ENCODE data around the gene CCDC60. TPM values are rescaled to one million over a fixed set of nuclear protein-coding genes. Genes with fewer than 3 reads are reported as not detected.

Gene CCDC60
- total and polyA plus RNA-seq, 2 of the 13 experiments (the other 11 are each of a cell fraction or from before 2014, with no cell fraction given), result not detected

GRCh38 chr12:119409043-119409442, 74.5 kb downstream of the CCDC60 start:
- DNase-seq (ENCODE audit: low spot score) (no peak), ATAC-seq (no peak), FAIRE-seq (no peak)
- H3K9me3 ChIP-seq (ENCODE audit: low read length), result no peaks in the 10 kb centered on the region
- no peaks in the 10 kb centered on the region for H4K20me1 ChIP-seq (ENCODE audit: insufficient read depth, low read length)
- no peaks in the 10 kb centered on the region for H3K79me2 ChIP-seq (ENCODE audit: insufficient read depth, low read length)
- 40% methylated on average over 4 of the region's 4 CpGs for WGBS (ENCODE audit: low lambda C conversion rate)
- H3K27ac ChIP-seq (ENCODE audit: extremely low read length, insufficient read depth, low read length), result no peak overlapping the region
- H3K4me2 ChIP-seq (ENCODE audit: low read depth, low read length), result no peak overlapping the region
- H3K4me3 ChIP-seq (replicated peaks in 1 of 3; ENCODE audit: insufficient read depth in 1 of 3, low read depth in 2 of 3, low read length in 3 of 3), result no peak overlapping the region
- intact Hi-C loops (cut with micrococcal nuclease; ENCODE audit: unreplicated experiment) (no loop called here), in situ Hi-C loops (cut with HindIII; ENCODE audit: extremely low pct_ligation_motif_present, low pct_unique_long_range_greater_than_20kb) (loop anchor here (10.0 to 25.0 kb wide), 2 partner anchors 294 to 397 kb away; no protein-coding TSS in a partner anchor)
- no peak overlapping the region for H2AFZ ChIP-seq (ENCODE audit: low read length)
- no peaks in the 10 kb centered on the region; a peak in 1 of 5 replicates for H3K27me3 ChIP-seq (ENCODE audit: control insufficient read depth in 1 of 2, insufficient read depth in 2 of 2, low read length in 2 of 2)
- no TSS peak for BruUV-seq (replicated peaks)
- H3K4me1 ChIP-seq (ENCODE audit: insufficient read depth, low read length), result no peaks in the 10 kb centered on the region
- POLR2A ChIA-PET, result no interaction called here
- CTCF ChIA-PET (ENCODE audit: low intra/inter-chr PET ratio, low total read pairs), result no interaction called here
- H3K36me3 ChIP-seq (replicated peaks in 1 of 2; ENCODE audit: control insufficient read depth in 1 of 2, insufficient read depth in 2 of 2, low read length in 2 of 2), result no peaks in the 10 kb centered on the region
- no peak for TF ChIP-seq ZNF674 (CRISPR knock-in tag; IDR thresholded peaks at IDR 0.05; ENCODE audit: low read depth)
- no peak for TF ChIP-seq USF2 (IDR thresholded peaks at IDR 0.05; ENCODE audit: low read depth, low read length)
- no peak for TF ChIP-seq USF2 (CRISPR knock-in tag; IDR thresholded peaks at IDR 0.05; ENCODE audit: borderline replicate concordance)
- TF ChIP-seq SUZ12 (IDR thresholded peaks at IDR 0.05; ENCODE audit: low read depth, low read length), result no peak
- no peak for TF ChIP-seq ZNF510 (CRISPR knock-in tag; IDR thresholded peaks at IDR 0.05; ENCODE audit: low read depth)
- TF ChIP-seq KAT8 (CRISPR knock-in tag; IDR thresholded peaks at IDR 0.05), result no peak
- no peak overlapping the region for H3K9ac ChIP-seq (ENCODE audit: insufficient read depth, low read depth, low read length)

GRCh38 chr12:119410396-119410795, 75.9 kb downstream of the CCDC60 start:
- no TSS peak for BruUV-seq (replicated peaks)
- ATAC-seq (no peak), FAIRE-seq (no peak), DNase-seq (ENCODE audit: low spot score) (no peak)
- ChIA-PET POLR2A (no interaction called here), CTCF (ENCODE audit: low intra/inter-chr PET ratio, low total read pairs) (no interaction called here)
- Histone ChIP-seq H3K9me3 (ENCODE audit: low read length) (no peaks in the 10 kb centered on the region), H3K36me3 (replicated peaks in 1 of 2; ENCODE audit: control insufficient read depth in 1 of 2, insufficient read depth in 2 of 2, low read length in 2 of 2) (no peaks in the 10 kb centered on the region), H3K4me2 (ENCODE audit: low read depth, low read length) (no peak overlapping the region), H4K20me1 (ENCODE audit: insufficient read depth, low read length) (no peaks in the 10 kb centered on the region), H3K9ac (ENCODE audit: insufficient read depth, low read depth, low read length) (no peak overlapping the region), H3K79me2 (ENCODE audit: insufficient read depth, low read length) (no peaks in the 10 kb centered on the region), H2AFZ (ENCODE audit: low read length) (no peak overlapping the region), H3K4me3 (replicated peaks in 1 of 3; ENCODE audit: insufficient read depth in 1 of 3, low read depth in 2 of 3, low read length in 3 of 3) (no peak overlapping the region), H3K27me3 (ENCODE audit: control insufficient read depth in 1 of 2, insufficient read depth in 2 of 2, low read length in 2 of 2) (no peaks in the 10 kb centered on the region; a peak in 1 of 5 replicates), H3K27ac (ENCODE audit: extremely low read length, insufficient read depth, low read length) (no peak overlapping the region), H3K4me1 (ENCODE audit: insufficient read depth, low read length) (no peaks in the 10 kb centered on the region)
- intact Hi-C loops (cut with micrococcal nuclease; ENCODE audit: unreplicated experiment), result no loop called here
- 28% methylated on average over 5 of the region's 5 CpGs for WGBS (ENCODE audit: low lambda C conversion rate)
- in situ Hi-C loops (cut with HindIII; ENCODE audit: extremely low pct_ligation_motif_present, low pct_unique_long_range_greater_than_20kb), result loop anchor here (25.0 kb wide), 1 partner anchor 398 kb away; no protein-coding TSS in a partner anchor
- no peak for TF ChIP-seq PITX1 (CRISPR knock-in tag; IDR thresholded peaks at IDR 0.05)
- TF ChIP-seq ELF4 (CRISPR knock-in tag; IDR thresholded peaks at IDR 0.05; ENCODE audit: borderline replicate concordance), result no peak
